ENCODE measurements around the gene TNFRSF13B. TPM values are rescaled to one million over a fixed set of nuclear protein-coding genes. Genes with fewer than 3 reads are reported as not detected.

The TNFRSF13B gene
- total RNA-seq, 2 donors from 2014 or later = not detected

DNA sequence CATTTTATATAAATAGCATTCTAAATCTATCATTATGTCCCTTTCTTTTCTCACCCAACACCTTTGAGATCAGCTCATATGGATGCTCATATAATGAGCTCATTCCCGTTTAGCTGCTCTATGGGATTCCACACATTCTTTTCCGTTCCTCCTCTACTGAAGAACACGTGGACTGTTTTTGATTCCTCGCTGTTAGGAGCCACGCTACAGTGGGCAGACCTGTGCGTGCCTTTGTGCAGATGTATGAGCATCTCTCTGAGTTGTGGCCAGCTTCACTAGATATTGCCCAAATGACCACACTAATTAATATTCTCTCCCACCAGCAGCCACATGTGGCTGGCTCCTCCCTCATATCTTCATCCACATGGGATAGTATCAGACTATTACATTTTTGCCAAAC is 6.0 kb upstream of the TNFRSF13B start:
- H3K36me3 ChIP-seq = no peaks in the 10 kb centered on the region
- DNase-seq (ENCODE audit: low spot score) (no peak), ATAC-seq (ENCODE audit: insufficient number of reproducible peaks, low FRiP score, low read depth) (no peak)
- no peaks in the 10 kb centered on the region for H3K9me3 ChIP-seq
- no peak overlapping the region for H3K4me3 ChIP-seq
- H3K27me3 ChIP-seq (replicated peaks; ENCODE audit: insufficient read depth) = no peaks in the 10 kb centered on the region
- no peaks in the 10 kb centered on the region for H3K4me1 ChIP-seq (ENCODE audit: control insufficient read depth in 1 of 2, low read depth in 2 of 2)
- TF ChIP-seq, protein P1, sequence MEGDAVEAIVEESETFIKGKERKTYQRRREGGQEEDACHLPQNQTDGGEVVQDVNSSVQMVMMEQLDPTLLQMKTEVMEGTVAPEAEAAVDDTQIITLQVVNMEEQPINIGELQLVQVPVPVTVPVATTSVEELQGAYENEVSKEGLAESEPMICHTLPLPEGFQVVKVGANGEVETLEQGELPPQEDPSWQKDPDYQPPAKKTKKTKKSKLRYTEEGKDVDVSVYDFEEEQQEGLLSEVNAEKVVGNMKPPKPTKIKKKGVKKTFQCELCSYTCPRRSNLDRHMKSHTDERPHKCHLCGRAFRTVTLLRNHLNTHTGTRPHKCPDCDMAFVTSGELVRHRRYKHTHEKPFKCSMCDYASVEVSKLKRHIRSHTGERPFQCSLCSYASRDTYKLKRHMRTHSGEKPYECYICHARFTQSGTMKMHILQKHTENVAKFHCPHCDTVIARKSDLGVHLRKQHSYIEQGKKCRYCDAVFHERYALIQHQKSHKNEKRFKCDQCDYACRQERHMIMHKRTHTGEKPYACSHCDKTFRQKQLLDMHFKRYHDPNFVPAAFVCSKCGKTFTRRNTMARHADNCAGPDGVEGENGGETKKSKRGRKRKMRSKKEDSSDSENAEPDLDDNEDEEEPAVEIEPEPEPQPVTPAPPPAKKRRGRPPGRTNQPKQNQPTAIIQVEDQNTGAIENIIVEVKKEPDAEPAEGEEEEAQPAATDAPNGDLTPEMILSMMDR (IDR thresholded peaks at IDR 0.05) = no peak
- no peak overlapping the region for H3K27ac ChIP-seq

DNA sequence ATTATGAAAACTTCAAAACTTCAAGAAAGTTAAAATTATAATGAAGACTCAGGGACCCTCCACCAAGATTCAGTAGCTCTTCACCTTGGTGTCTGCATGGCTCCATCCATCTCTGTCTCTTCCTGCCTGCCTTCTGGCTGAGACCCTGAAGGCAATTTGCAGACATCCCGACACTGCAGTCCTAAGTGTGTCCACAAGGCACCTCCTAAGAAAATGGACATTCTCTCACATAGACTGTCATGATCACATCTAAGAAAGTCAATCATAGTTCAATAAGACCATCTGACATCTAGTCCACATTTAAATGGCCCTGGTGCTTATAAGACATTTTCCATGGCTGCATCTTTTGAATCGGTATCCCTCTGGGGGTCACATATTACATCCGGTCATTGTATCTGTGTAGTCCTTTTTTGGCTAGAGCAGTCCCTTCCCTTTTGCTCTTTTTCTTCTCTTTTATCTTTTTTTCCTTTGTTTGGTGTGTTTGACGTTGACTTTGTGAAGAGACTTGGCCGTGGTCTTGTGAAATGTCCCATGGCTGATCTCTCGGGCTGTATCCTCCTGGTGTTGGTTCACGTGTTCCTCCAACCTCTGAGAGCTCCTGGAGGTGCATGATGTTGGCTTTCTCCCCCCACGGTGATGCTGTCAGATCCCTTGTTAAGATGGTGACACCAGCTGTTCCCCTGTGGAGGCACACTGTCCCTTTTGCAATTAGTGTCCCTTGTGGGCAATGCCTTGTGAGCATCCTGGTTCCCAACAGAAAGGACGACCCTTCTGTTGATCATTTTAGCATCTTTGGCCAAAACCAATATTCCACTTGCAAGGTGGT is 5.0 kb upstream of the TNFRSF13B start:
- no peak overlapping the region for H3K27ac ChIP-seq
- H3K4me1 ChIP-seq (ENCODE audit: control insufficient read depth in 1 of 2, low read depth in 2 of 2) = no peaks in the 10 kb centered on the region
- DNase-seq (ENCODE audit: low spot score) = no peak
- H3K4me3 ChIP-seq = no peak overlapping the region
- no peaks in the 10 kb centered on the region for H3K27me3 ChIP-seq (replicated peaks; ENCODE audit: insufficient read depth)
- H3K36me3 ChIP-seq = no peaks in the 10 kb centered on the region
- H3K9me3 ChIP-seq = no peaks in the 10 kb centered on the region
- TF ChIP-seq, protein P1 (IDR thresholded peaks at IDR 0.05) = no peak
- no peak for ATAC-seq (ENCODE audit: insufficient number of reproducible peaks, low FRiP score, low read depth)

DNA sequence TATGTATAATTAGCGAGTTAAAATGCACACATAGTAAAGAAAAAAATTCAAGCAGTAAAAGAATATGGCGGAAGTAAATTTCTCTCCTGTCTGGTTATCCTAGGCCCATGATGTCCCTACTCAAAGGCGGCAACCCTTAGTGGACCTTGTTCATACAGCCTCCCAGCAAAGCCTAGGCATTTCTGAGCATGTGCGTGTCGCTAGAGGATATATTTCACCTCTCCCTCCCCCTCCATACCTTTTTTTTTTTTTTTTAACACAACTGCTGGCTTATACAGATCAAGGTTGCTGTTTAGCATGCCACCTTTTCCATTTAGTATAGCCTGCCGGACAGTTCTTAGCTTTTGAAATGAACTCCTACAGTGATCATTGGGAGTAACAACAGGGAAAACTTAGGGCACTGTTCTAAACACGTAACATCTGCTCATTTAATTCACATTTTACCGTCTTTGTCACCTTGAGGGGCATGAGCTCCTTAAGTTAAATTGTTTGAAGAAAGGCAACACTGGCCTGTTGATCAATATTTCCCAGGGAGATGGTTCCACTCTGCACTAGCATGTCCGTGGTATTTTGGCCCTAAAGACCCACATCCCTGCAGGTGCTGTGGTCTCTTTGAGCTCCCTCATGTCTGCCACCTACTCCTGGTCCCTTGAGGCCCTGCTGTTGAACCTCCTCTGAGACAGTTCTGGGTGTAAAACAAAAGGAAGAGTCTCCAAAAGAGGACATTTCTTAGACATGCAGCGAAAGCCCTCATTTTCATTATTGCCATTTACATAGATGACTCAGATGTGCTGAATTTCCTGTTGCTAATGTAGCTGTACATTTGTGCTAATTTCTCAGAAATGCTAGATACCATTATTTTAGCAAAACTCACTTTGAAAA is 4.1 kb upstream of the TNFRSF13B start:
- TF ChIP-seq, protein P1 (IDR thresholded peaks at IDR 0.05) = no peak
- H3K4me3 ChIP-seq = no peak overlapping the region
- H3K27ac ChIP-seq = no peak overlapping the region
- no peaks in the 10 kb centered on the region for H3K36me3 ChIP-seq
- no peaks in the 10 kb centered on the region for H3K27me3 ChIP-seq (replicated peaks; ENCODE audit: insufficient read depth)
- H3K4me1 ChIP-seq (ENCODE audit: control insufficient read depth in 1 of 2, low read depth in 2 of 2) = no peaks in the 10 kb centered on the region
- no peak for ATAC-seq (ENCODE audit: insufficient number of reproducible peaks, low FRiP score, low read depth)
- no peak for DNase-seq (ENCODE audit: low spot score)
- H3K9me3 ChIP-seq = no peaks in the 10 kb centered on the region

DNA sequence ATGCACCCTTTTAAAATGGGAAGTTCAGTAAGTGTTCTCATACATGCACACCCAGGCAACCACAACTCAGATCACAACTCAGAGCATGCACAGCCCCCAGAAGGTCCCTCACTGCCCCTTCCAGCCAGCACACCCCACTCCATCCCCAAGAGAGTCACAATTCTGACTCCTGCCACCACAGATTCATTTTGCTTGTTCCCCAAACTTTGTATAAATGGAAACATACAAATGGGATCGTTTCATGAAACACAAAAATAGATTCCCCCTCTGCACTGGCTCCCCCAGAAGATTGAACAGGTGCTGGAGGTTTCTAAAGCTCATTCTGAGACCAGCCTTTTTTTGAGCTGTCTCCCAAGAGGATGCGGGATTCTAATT is 3.3 kb upstream of the TNFRSF13B start:
- Histone ChIP-seq H3K36me3 (no peaks in the 10 kb centered on the region), H3K4me1 (ENCODE audit: control insufficient read depth in 1 of 2, low read depth in 2 of 2) (no peaks in the 10 kb centered on the region), H3K9me3 (no peaks in the 10 kb centered on the region), H3K27me3 (replicated peaks; ENCODE audit: insufficient read depth) (no peaks in the 10 kb centered on the region), H3K4me3 (no peak overlapping the region), H3K27ac (no peak overlapping the region)
- DNase-seq (ENCODE audit: low spot score) = no peak
- TF ChIP-seq, protein P1 (IDR thresholded peaks at IDR 0.05) = no peak
- ATAC-seq (ENCODE audit: insufficient number of reproducible peaks, low FRiP score, low read depth) = no peak

DNA sequence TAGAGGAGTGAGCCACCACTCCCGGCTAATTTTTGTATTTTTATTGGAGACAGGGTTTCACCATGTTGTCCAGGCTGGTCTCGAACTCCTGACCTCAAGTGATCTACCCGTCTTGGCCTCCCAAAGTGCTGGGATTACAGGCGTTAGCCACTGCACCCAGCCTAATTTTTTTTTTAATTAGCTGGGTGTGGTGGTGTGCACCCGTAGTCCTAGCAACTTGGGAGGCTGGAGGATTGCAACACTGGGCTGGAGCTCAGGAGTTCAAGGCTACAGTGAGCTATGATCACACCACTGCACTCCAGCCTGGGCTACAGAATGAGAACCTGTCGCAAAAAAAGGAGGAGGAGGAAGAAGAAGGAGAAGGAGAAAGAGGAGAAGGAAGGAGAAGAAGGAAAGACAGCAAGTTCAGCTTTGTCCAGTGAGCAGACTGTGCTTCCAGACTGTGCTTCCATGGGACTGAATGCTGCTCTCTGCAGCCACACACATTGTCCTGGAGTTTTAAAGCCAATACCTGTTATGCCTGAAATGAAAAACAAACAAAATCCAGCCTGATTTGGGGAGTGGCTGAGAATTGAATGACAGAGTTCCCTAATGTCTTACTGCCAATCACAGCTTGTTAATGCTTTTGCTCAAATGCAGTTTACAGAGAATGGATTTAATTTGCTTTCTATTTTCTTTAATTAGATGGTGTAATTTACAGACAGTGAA is 2.8 kb upstream of the TNFRSF13B start:
- TF ChIP-seq, protein P1 (IDR thresholded peaks at IDR 0.05) = no peak
- Histone ChIP-seq H3K9me3 (no peaks in the 10 kb centered on the region), H3K27ac (no peak overlapping the region), H3K4me3 (no peak overlapping the region), H3K27me3 (replicated peaks; ENCODE audit: insufficient read depth) (no peaks in the 10 kb centered on the region), H3K4me1 (ENCODE audit: control insufficient read depth in 1 of 2, low read depth in 2 of 2) (no peaks in the 10 kb centered on the region), H3K36me3 (no peaks in the 10 kb centered on the region)
- no peak for DNase-seq (ENCODE audit: low spot score)
- ATAC-seq (ENCODE audit: insufficient number of reproducible peaks, low FRiP score, low read depth) = no peak
